ENCODE results near the gene PTPRN2. TPM values are rescaled to one million over a fixed set of nuclear protein-coding genes. Genes with fewer than 3 reads are reported as not detected.
"Not testable (repeated sequence)": the region's sequence is repeated elsewhere in the genome, so short reads cannot be mapped to it uniquely, and the experiment has no call there.

The PTPRN2 gene
- total RNA-seq, 1 donor from 2014 or later, result 0.41 TPM

- intact Hi-C loops (cut with micrococcal nuclease), result no loop called here
- Mint-ChIP-seq H3K4me3 (no peak overlapping the region), H3K27me3 (ENCODE audit: insufficient read depth) (no peaks in the 10 kb centered on the region), H3K4me1 (ENCODE audit: low read depth) (no peaks in the 10 kb centered on the region), H3K9me3 (peaks cover 8% of the 10 kb centered on the region), H3K27ac (no peak overlapping the region), H3K36me3 (ENCODE audit: low read depth) (peaks cover 1% of the 10 kb centered on the region)
- no peak for DNase-seq (ENCODE audit: low spot score)
Measured at GRCh38 chr7:158526531-158526930, 61.1 kb downstream of the PTPRN2 start.

- H3K27ac Mint-ChIP-seq, result no peak overlapping the region
- H3K9me3 Mint-ChIP-seq, result peaks cover 12% of the 10 kb centered on the region
- no peak for DNase-seq (ENCODE audit: low spot score)
- H3K27me3 Mint-ChIP-seq (ENCODE audit: insufficient read depth), result no peaks in the 10 kb centered on the region
- peaks cover 1% of the 10 kb centered on the region for H3K36me3 Mint-ChIP-seq (ENCODE audit: low read depth)
- no peak overlapping the region for H3K4me3 Mint-ChIP-seq
- no peaks in the 10 kb centered on the region for H3K4me1 Mint-ChIP-seq (ENCODE audit: low read depth)
- intact Hi-C loops (cut with micrococcal nuclease), result no loop called here
Measured at GRCh38 chr7:158525648-158526484, 61.8 kb downstream of the PTPRN2 start.

DNA sequence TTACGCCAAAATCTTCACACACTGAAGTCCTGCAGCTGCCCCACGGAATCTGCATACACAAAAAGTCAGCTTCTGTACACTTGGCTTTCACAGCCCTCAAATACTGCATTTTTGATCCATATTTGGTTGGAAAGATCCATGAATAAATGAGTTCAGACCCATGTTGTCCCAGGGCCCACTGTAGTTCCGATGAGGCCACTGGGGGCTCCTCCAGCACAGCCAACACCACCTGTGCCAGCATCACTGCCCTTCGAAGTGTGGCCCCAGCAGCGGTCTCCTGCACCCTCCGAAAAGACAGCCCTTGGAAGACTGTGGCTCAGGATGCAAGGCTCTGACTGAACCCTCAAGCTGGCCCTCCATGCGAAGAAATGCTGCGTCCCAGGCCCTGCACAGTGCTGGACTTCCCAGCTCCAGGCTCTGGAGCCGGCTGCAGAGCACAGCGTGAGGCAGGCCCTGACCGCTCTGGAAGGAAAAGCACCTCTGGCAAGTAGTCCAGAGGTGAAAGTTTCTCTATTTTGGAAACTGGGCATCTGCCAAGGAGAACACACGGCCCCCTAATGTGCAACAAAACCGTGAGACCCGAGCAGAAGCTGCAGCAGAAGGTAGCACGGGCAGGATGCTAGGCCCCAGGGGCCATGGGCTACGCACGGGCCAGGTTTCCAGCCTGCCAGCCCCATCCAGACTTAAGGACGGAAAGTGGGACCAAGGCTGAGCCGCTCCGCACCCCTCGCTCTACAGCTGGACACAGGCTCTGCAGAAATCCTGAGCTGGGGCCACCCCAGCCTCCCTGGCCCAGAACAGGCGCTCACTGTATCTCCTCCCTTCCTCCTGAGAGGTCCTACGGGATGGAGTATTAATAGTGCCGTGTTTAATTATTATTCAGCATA lies 62.6 kb downstream of the PTPRN2 start:
- Mint-ChIP-seq H3K4me3 (no peak overlapping the region), H3K27ac (no peak overlapping the region), H3K27me3 (ENCODE audit: insufficient read depth) (no peaks in the 10 kb centered on the region), H3K36me3 (ENCODE audit: low read depth) (peaks cover 1% of the 10 kb centered on the region), H3K4me1 (ENCODE audit: low read depth) (no peaks in the 10 kb centered on the region), H3K9me3 (peaks cover 17% of the 10 kb centered on the region)
- intact Hi-C loops (cut with micrococcal nuclease), result no loop called here
- no peak for DNase-seq (ENCODE audit: low spot score)

GRCh38 chr7:158524286-158524685 lies 63.3 kb downstream of the PTPRN2 start:
- H3K36me3 Mint-ChIP-seq (ENCODE audit: low read depth); DNase-seq (ENCODE audit: low spot score); H3K4me3 Mint-ChIP-seq; H3K27ac Mint-ChIP-seq; H3K27me3 Mint-ChIP-seq (ENCODE audit: insufficient read depth); H3K4me1 Mint-ChIP-seq (ENCODE audit: low read depth); intact Hi-C loops (cut with micrococcal nuclease): not testable (repeated sequence)
- peaks cover 17% of the 10 kb centered on the region for H3K9me3 Mint-ChIP-seq

DNA sequence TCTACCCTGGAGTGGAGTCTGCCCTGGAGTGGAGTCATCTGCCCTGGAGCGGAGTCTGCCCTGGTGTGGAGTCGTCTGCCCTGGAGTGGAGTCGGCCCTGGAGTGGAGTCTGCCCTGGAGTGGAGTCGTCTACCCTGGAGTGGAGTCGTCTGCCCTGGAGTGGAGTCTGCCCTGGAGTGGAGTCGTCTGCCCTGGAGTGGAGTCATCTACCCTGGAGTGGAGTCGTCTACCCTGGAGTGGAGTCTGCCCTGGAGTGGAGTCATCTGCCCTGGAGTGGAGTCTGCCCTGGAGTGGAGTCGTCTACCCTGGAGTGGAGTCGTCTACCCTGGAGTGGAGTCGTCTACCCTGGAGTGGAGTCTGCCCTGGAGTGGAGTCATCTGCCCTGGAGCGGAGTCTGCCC lies 63.7 kb downstream of the PTPRN2 start:
- DNase-seq (ENCODE audit: low spot score); H3K27ac Mint-ChIP-seq; H3K4me1 Mint-ChIP-seq (ENCODE audit: low read depth); H3K27me3 Mint-ChIP-seq (ENCODE audit: insufficient read depth); intact Hi-C loops (cut with micrococcal nuclease); H3K36me3 Mint-ChIP-seq (ENCODE audit: low read depth); H3K4me3 Mint-ChIP-seq: not testable (repeated sequence)
- H3K9me3 Mint-ChIP-seq, result peaks cover 17% of the 10 kb centered on the region

DNA sequence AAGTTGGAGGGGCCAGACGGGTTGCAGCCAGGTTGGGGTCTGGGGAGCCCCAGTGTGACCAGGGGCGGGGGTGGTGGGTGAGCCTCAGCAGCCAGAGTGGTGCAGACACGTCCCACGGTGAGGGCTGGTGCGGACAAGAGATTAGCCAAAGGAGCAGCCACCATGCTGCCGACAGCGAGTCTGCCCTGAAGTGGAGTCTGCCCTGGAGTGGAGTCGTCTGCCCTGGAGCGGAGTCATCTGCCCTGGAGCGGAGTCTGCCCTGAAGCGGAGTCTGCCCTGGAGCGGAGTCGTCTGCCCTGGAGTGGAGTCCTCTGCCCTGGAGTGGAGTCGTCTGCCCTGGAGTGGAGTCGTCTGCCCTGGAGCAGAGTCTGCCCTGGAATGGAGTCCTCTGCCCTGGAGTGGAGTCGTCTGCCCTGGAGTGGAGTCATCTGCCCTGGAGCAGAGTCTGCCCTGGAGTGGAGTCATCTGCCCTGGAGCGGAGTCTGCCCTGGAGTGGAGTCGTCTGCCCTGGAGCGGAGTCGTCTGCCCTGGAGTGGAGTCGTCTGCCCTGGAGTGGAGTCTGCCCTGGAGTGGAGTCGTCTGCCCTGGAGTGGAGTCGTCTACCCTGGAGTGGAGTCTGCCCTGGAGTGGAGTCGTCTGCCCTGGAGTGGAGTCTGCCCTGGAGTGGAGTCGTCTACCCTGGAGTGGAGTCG lies 64.3 kb downstream of the PTPRN2 start:
- H3K36me3 Mint-ChIP-seq (ENCODE audit: low read depth); H3K4me1 Mint-ChIP-seq (ENCODE audit: low read depth); intact Hi-C loops (cut with micrococcal nuclease); H3K27ac Mint-ChIP-seq; DNase-seq (ENCODE audit: low spot score); H3K4me3 Mint-ChIP-seq; H3K27me3 Mint-ChIP-seq (ENCODE audit: insufficient read depth): not testable (repeated sequence)
- H3K9me3 Mint-ChIP-seq, result peaks cover 17% of the 10 kb centered on the region

DNA sequence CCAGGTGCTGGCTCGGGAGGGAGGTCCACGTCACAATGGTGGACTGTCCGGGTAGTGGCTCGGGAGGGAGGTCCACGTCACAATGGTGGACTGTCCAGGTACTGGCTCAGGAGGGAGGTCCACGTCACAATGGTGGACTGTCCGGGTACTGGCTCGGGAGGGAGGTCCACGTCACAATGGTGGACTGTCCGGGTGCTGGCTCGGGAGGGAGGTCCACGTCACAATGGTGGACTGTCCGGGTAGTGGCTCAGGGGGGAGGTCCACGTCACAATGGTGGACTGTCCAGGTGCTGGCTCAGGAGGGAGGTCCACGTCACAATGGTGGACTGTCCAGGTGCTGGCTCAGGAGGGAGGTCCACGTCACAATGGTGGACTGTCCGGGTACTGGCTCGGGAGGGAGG lies 65.8 kb downstream of the PTPRN2 start:
- H3K27ac Mint-ChIP-seq; DNase-seq (ENCODE audit: low spot score); H3K4me1 Mint-ChIP-seq (ENCODE audit: low read depth); H3K36me3 Mint-ChIP-seq (ENCODE audit: low read depth); H3K4me3 Mint-ChIP-seq; intact Hi-C loops (cut with micrococcal nuclease); H3K27me3 Mint-ChIP-seq (ENCODE audit: insufficient read depth): not testable (repeated sequence)
- peaks cover 17% of the 10 kb centered on the region for H3K9me3 Mint-ChIP-seq

GRCh38 chr7:158520825-158521224 lies 66.8 kb downstream of the PTPRN2 start:
- Mint-ChIP-seq H3K4me3 (no peak overlapping the region), H3K27me3 (ENCODE audit: insufficient read depth) (no peaks in the 10 kb centered on the region), H3K27ac (no peak overlapping the region), H3K9me3 (peaks cover 17% of the 10 kb centered on the region), H3K36me3 (ENCODE audit: low read depth) (peaks cover 1% of the 10 kb centered on the region), H3K4me1 (ENCODE audit: low read depth) (no peaks in the 10 kb centered on the region)
- no peak for DNase-seq (ENCODE audit: low spot score)
- intact Hi-C loops (cut with micrococcal nuclease), result no loop called here

GRCh38 chr7:158519633-158520174 lies 67.9 kb downstream of the PTPRN2 start:
- Mint-ChIP-seq H3K27me3 (ENCODE audit: insufficient read depth) (no peaks in the 10 kb centered on the region), H3K9me3 (peaks cover 17% of the 10 kb centered on the region), H3K4me1 (ENCODE audit: low read depth) (no peaks in the 10 kb centered on the region), H3K4me3 (no peak overlapping the region), H3K27ac (no peak overlapping the region), H3K36me3 (ENCODE audit: low read depth) (peaks cover 1% of the 10 kb centered on the region)
- DNase-seq (ENCODE audit: low spot score), result no peak
- intact Hi-C loops (cut with micrococcal nuclease), result no loop called here

- H3K4me3 Mint-ChIP-seq, result no peak overlapping the region
- peaks cover 1% of the 10 kb centered on the region for H3K36me3 Mint-ChIP-seq (ENCODE audit: low read depth)
- H3K9me3 Mint-ChIP-seq, result peaks cover 17% of the 10 kb centered on the region
- no peak for DNase-seq (ENCODE audit: low spot score)
- intact Hi-C loops (cut with micrococcal nuclease), result no loop called here
- no peaks in the 10 kb centered on the region for H3K27me3 Mint-ChIP-seq (ENCODE audit: insufficient read depth)
- no peaks in the 10 kb centered on the region for H3K4me1 Mint-ChIP-seq (ENCODE audit: low read depth)
- H3K27ac Mint-ChIP-seq, result no peak overlapping the region
Measured at GRCh38 chr7:158518980-158519632, 68.5 kb downstream of the PTPRN2 start.

DNA sequence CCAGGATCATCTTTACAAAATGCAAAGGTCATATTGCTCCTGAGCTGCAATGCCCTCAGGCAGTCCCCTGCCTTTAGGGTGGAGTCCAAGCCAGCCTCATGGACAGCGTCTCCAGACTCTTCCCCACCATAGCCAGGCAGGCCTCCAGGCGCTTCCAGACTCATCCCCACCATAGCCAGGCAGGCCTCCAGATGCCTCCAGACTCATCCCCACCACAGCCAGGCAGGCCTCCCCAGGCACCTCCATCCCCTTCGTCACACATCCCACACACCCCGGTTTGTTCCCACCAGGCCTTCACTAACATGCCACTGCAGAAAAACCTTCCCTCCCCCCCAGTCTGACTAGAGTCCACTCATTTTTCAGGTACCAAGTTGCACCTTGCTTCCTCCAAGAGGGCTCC lies 70.1 kb downstream of the PTPRN2 start:
- no peak for DNase-seq (ENCODE audit: low spot score)
- no peak overlapping the region for H3K27ac Mint-ChIP-seq
- H3K4me3 Mint-ChIP-seq, result no peak overlapping the region
- intact Hi-C loops (cut with micrococcal nuclease), result no loop called here
- H3K9me3 Mint-ChIP-seq, result peaks cover 15% of the 10 kb centered on the region
- H3K4me1 Mint-ChIP-seq (ENCODE audit: low read depth), result no peaks in the 10 kb centered on the region
- no peaks in the 10 kb centered on the region for H3K36me3 Mint-ChIP-seq (ENCODE audit: low read depth)
- no peaks in the 10 kb centered on the region for H3K27me3 Mint-ChIP-seq (ENCODE audit: insufficient read depth)

GRCh38 chr7:158517072-158517471 lies 70.6 kb downstream of the PTPRN2 start:
- intact Hi-C loops (cut with micrococcal nuclease), result no loop called here
- Mint-ChIP-seq H3K36me3 (ENCODE audit: low read depth) (no peaks in the 10 kb centered on the region), H3K9me3 (peaks cover 16% of the 10 kb centered on the region), H3K4me1 (ENCODE audit: low read depth) (no peaks in the 10 kb centered on the region), H3K27ac (no peak overlapping the region), H3K4me3 (no peak overlapping the region), H3K27me3 (ENCODE audit: insufficient read depth) (no peaks in the 10 kb centered on the region)
- DNase-seq (ENCODE audit: low spot score), result no peak

Measured in activated T-helper 1 cell treated with anti-CD3 and anti-CD28 coated beads, Interleukin-12 subunit alpha, Interleukin-12 subunit beta, Interleukin-2, Interleukin-4 antibody, amounts not matched to agents 30 ng/mL and 10 ng/mL and 1 ng/mL, durations not matched to agents 14 hours and 24 hours and 36 hours (primary cell).